GM10266 (cell line): ENCODE results near the gene SYVN1.
A peak's percentile ranks its signal among the peaks of the same experiment; 100 is the strongest.

Experiments
- DNase-seq: peaks from one replicate; pipeline ENCODE4 v3.0.0; 2012; ENCODE audit errors: extremely low spot score
- CTCF ChIP-seq: IDR thresholded peaks from 2 replicates; pipeline ENCODE4 v1.5.1; 2012; ENCODE audit warnings: mild to moderate bottlenecking, low read depth; ENCODE audit not compliant: control insufficient read depth, insufficient read depth; ENCODE audit errors: missing control alignments

Gene SYVN1

GRCh38 chr11:65078151-65078550, 56.2 kb downstream of the SYVN1 start:
- peak; percentile 63 for DNase-seq
- TF ChIP-seq CTCF: peak; percentile 64

- no peak for DNase-seq
- no peak for TF ChIP-seq CTCF
Observed at GRCh38 chr11:65077451-65077850, 56.9 kb downstream of the SYVN1 start.
